ENCODE data around the gene KCNAB1. TPM values are rescaled to one million over a fixed set of nuclear protein-coding genes. Genes with fewer than 3 reads are reported as not detected.

The KCNAB1 gene
- total RNA-seq, 2 donors from 2014 or later, result 0.49 to 0.81 TPM

GRCh38 chr3:156297582-156297981 is 177.2 kb downstream of the KCNAB1 start:
- no peak for DNase-seq
- Mint-ChIP-seq H3K27me3 (ENCODE audit: insufficient read depth) (peaks cover 17% of the 10 kb centered on the region), H3K4me1 (no peaks in the 10 kb centered on the region), H3K36me3 (ENCODE audit: low read depth) (no peaks in the 10 kb centered on the region), H3K27ac (no peak overlapping the region), H3K9me3 (no peaks in the 10 kb centered on the region), H3K4me3 (no peak overlapping the region)
- Histone ChIP-seq H3K9ac (ENCODE audit: extremely low read depth, low read length, poor library complexity, severe bottlenecking) (no peak overlapping the region), H3K27me3 (ENCODE audit: control insufficient read depth, insufficient read depth, low read length, poor library complexity, severe bottlenecking) (peaks cover 39% of the 10 kb centered on the region), H3K9me3 (ENCODE audit: control insufficient read depth, low read length) (no peaks in the 10 kb centered on the region), H3K27ac (ENCODE audit: low read depth, low read length) (no peak overlapping the region), H3K4me3 (ENCODE audit: low read length) (no peak overlapping the region), H3K36me3 (ENCODE audit: control insufficient read depth, insufficient read depth, low read length) (no peaks in the 10 kb centered on the region), H3K4me1 (ENCODE audit: control insufficient read depth, insufficient read depth, low read length) (no peaks in the 10 kb centered on the region)
- 90 to 92% methylated on average over 5 to 8 of the region's 8 CpGs for WGBS, 2 experiments (ENCODE audit: insufficient coverage in 1 of 2, insufficient read length in 1 of 2)
- no peak for TF ChIP-seq CTCF (conservative IDR thresholded peaks at IDR 0.05)

- H3K4me3 Mint-ChIP-seq, result no peak overlapping the region
- no peaks in the 10 kb centered on the region for H3K36me3 ChIP-seq (ENCODE audit: control insufficient read depth, insufficient read depth, low read length)
- H3K36me3 Mint-ChIP-seq (ENCODE audit: low read depth), result no peaks in the 10 kb centered on the region
- H3K27me3 Mint-ChIP-seq (ENCODE audit: insufficient read depth), result peaks cover 13% of the 10 kb centered on the region
- no peak overlapping the region for H3K27ac ChIP-seq (ENCODE audit: low read depth, low read length)
- peaks cover 35% of the 10 kb centered on the region for H3K27me3 ChIP-seq (ENCODE audit: control insufficient read depth, insufficient read depth, low read length, poor library complexity, severe bottlenecking)
- no peaks in the 10 kb centered on the region for H3K9me3 Mint-ChIP-seq
- DNase-seq, result no peak
- no peaks in the 10 kb centered on the region for H3K4me1 ChIP-seq (ENCODE audit: control insufficient read depth, insufficient read depth, low read length)
- H3K4me3 ChIP-seq (ENCODE audit: low read length), result no peak overlapping the region
- no peak overlapping the region for H3K27ac Mint-ChIP-seq
- H3K9ac ChIP-seq (ENCODE audit: extremely low read depth, low read length, poor library complexity, severe bottlenecking), result no peak overlapping the region
- WGBS, 2 experiments (ENCODE audit: insufficient coverage in 1 of 2, insufficient read length in 1 of 2), result 96 to 100% methylated on average over 1 to 6 of the region's 6 CpGs
- H3K4me1 Mint-ChIP-seq, result no peaks in the 10 kb centered on the region
- TF ChIP-seq CTCF (conservative IDR thresholded peaks at IDR 0.05), result no peak
- H3K9me3 ChIP-seq (ENCODE audit: control insufficient read depth, low read length), result no peaks in the 10 kb centered on the region
Observed at GRCh38 chr3:156298014-156298413, 177.6 kb downstream of the KCNAB1 start.

GRCh38 chr3:156298938-156299337 is 178.6 kb downstream of the KCNAB1 start:
- Histone ChIP-seq H3K9me3 (ENCODE audit: control insufficient read depth, low read length) (no peaks in the 10 kb centered on the region), H3K9ac (ENCODE audit: extremely low read depth, low read length, poor library complexity, severe bottlenecking) (no peak overlapping the region), H3K4me1 (ENCODE audit: control insufficient read depth, insufficient read depth, low read length) (no peaks in the 10 kb centered on the region), H3K27me3 (ENCODE audit: control insufficient read depth, insufficient read depth, low read length, poor library complexity, severe bottlenecking) (peaks cover 25% of the 10 kb centered on the region), H3K27ac (ENCODE audit: low read depth, low read length) (no peak overlapping the region), H3K36me3 (ENCODE audit: control insufficient read depth, insufficient read depth, low read length) (no peaks in the 10 kb centered on the region), H3K4me3 (ENCODE audit: low read length) (no peak overlapping the region)
- H3K36me3 Mint-ChIP-seq (ENCODE audit: low read depth), result no peaks in the 10 kb centered on the region
- peaks cover 4% of the 10 kb centered on the region for H3K27me3 Mint-ChIP-seq (ENCODE audit: insufficient read depth)
- no peak overlapping the region for H3K27ac Mint-ChIP-seq
- DNase-seq, result no peak
- H3K4me3 Mint-ChIP-seq, result no peak overlapping the region
- no peak for TF ChIP-seq CTCF (conservative IDR thresholded peaks at IDR 0.05)
- no peaks in the 10 kb centered on the region for H3K9me3 Mint-ChIP-seq
- no peaks in the 10 kb centered on the region for H3K4me1 Mint-ChIP-seq
- 89 to 93% methylated on average over 2 of the region's 2 CpGs for WGBS, 2 experiments (ENCODE audit: insufficient coverage in 1 of 2, insufficient read length in 1 of 2)

All from endodermal cell (in vitro differentiated cells).